A549 (cell line): ENCODE data around the gene SPACDR. TPM values are rescaled to one million over a fixed set of nuclear protein-coding genes. Genes with fewer than 3 reads are reported as not detected.

ENCODE experiments used
- ATAC-seq, 2 experiments: fragments of 200-7000 bp in 1 of 2; fragments of >200 bp in 1 of 2; cut with Nextera tagmentation in 1 of 2; cut with Tn5 transposase in 1 of 2; 3 replicates each; pipeline versions ENCODE4 v1.8.0 to v1.9.1; 2018 to 2020; ENCODE audit warnings: mild to moderate bottlenecking in 1 of 2, moderate library complexity in 1 of 2
- CTCF ChIA-PET: fragments of 300-600 bp; sonication (Branson Sonifier 250); formaldehyde crosslinking; extraction: SDS; loops from one replicate; lab custom pipeline; 2021; ENCODE audit warnings: antibody characterized with exemption, inconsistent platforms; lab: Yijun Ruan, JAX
- POLR2A ChIA-PET: fragments of 350-600 bp; formaldehyde crosslinking; extraction: SDS; loops from one replicate; lab custom pipeline; 2021; ENCODE audit warnings: antibody characterized with exemption, inconsistent platforms; lab: Yijun Ruan, JAX
- DNase-seq, 2 experiments: peaks; one replicate each; pipeline versions ENCODE4 v3.0.0 to v3.0.0-alpha.2; 2011 to 2016; ENCODE audit warnings: low read depth in 1 of 2, low spot score in 1 of 2
- FAIRE-seq: peaks from 2 replicates; lab custom pipeline; 2011; peaks lifted over from hg19 to GRCh38; lab: Jason Lieb, UNC
- H3K27ac ChIP-seq, 2 experiments: fragments of >200 bp; sonication (Bioruptor Twin); formaldehyde crosslinking; 3 replicates each; pipeline ENCODE4 v1.5.1; 2016 to 2017
- H3K4me1 ChIP-seq: fragments of >200 bp; sonication (Bioruptor Twin); formaldehyde crosslinking; 3 replicates; pipeline ENCODE4 v1.6.1; 2016
- H3K4me2 ChIP-seq: fragments of >200 bp; sonication (Bioruptor Twin); formaldehyde crosslinking; 3 replicates; pipeline ENCODE4 v1.6.1; 2016
- H3K4me3 ChIP-seq: fragments of >200 bp; sonication (Bioruptor Twin); formaldehyde crosslinking; 3 replicates; pipeline ENCODE4 v1.5.1; 2016
- H3K9me3 ChIP-seq: fragments of >200 bp; sonication (Bioruptor Twin); formaldehyde crosslinking; 3 replicates; pipeline ENCODE4 v1.6.1; 2016
- BCL3 ChIP-seq: fragments of >200 bp; sonication (Bioruptor Twin); formaldehyde crosslinking; IDR thresholded peaks from 3 replicates; pipeline ENCODE4 v1.6.1; 2016
- CBX8 ChIP-seq: fragments of 200-600 bp; sonication (generic); IDR thresholded peaks from 2 replicates; pipeline ENCODE4 v1.6.1; 2016
- CHD2 ChIP-seq: fragments of 150-350 bp; IDR thresholded peaks from 2 replicates; pipeline ENCODE4 v1.6.1; 2014; ENCODE audit warnings: low read length; ENCODE audit not compliant: partially characterized antibody
- CHD4 ChIP-seq: fragments of 200-600 bp; sonication (generic); IDR thresholded peaks from 2 replicates; pipeline ENCODE4 v1.6.1; 2016; ENCODE audit warnings: antibody characterized with exemption, mild to moderate bottlenecking, borderline replicate concordance
- EHMT2 ChIP-seq: fragments of 200-600 bp; sonication (generic); IDR thresholded peaks from 2 replicates; pipeline ENCODE4 v1.6.1; 2016; ENCODE audit warnings: antibody characterized with exemption, low read depth, mild to moderate bottlenecking, moderate library complexity
- EP300 ChIP-seq, 2 experiments: fragments of >200 bp; sonication (Bioruptor Twin); formaldehyde crosslinking; IDR thresholded peaks; 2 replicates in 1 of 2; 3 replicates in 1 of 2; pipeline ENCODE4 v1.6.1; 2016 to 2017
- FOSB ChIP-seq: fragments of 250-450 bp; sonication (Bioruptor Pico); IDR thresholded peaks from 2 replicates; pipeline ENCODE4 v1.5.0; 2020; ENCODE audit warnings: mild to moderate bottlenecking, moderate library complexity
- FOXS1 ChIP-seq: fragments of 250-450 bp; sonication (Bioruptor Pico); IDR thresholded peaks from 2 replicates; pipeline ENCODE4 v1.5.0; 2020; ENCODE audit warnings: mild to moderate bottlenecking, moderate library complexity
- GATA3 ChIP-seq: IDR thresholded peaks from 2 replicates; pipeline ENCODE4 v1.6.1; 2012; ENCODE audit warnings: borderline replicate concordance
- HDAC2 ChIP-seq: fragments of 200-600 bp; sonication (generic); IDR thresholded peaks from 2 replicates; pipeline ENCODE4 v1.6.1; 2016
- JUN ChIP-seq, 2 experiments: fragments of >200 bp; sonication (Bioruptor Twin); formaldehyde crosslinking; IDR thresholded peaks; 2 replicates in 1 of 2; 3 replicates in 1 of 2; pipeline ENCODE4 v1.6.1; 2016 to 2017
- JUNB ChIP-seq: fragments of >200 bp; sonication (Bioruptor Twin); formaldehyde crosslinking; IDR thresholded peaks from 2 replicates; pipeline ENCODE4 v1.6.1; 2016
- MAFK ChIP-seq: fragments of 450-650 bp; IDR thresholded peaks from 2 replicates; pipeline ENCODE4 v1.6.1; 2014; ENCODE audit not compliant: partially characterized antibody
- MYC ChIP-seq: IDR thresholded peaks from 2 replicates; pipeline ENCODE4 v1.6.1; 2012; ENCODE audit warnings: mild to moderate bottlenecking, inconsistent platforms, low read length, improper control_type of control experiment, borderline replicate concordance
- NFE2L2 ChIP-seq: fragments of 150-350 bp; conservative IDR thresholded peaks from 2 replicates; pipeline ENCODE4 v1.6.1; 2014; ENCODE audit warnings: low read length
- NPAS2 ChIP-seq: fragments of 250-450 bp; sonication (Bioruptor Pico); IDR thresholded peaks from 2 replicates; pipeline ENCODE4 v1.8.0; 2022; ENCODE audit warnings: mild to moderate bottlenecking, moderate library complexity, borderline replicate concordance
- POLR2A ChIP-seq: IDR thresholded peaks from 2 replicates; pipeline ENCODE4 v1.6.1; 2012; ENCODE audit warnings: mild to moderate bottlenecking, low read length
- RARB ChIP-seq: fragments of 250-450 bp; sonication (Bioruptor Pico); IDR thresholded peaks from 2 replicates; pipeline ENCODE4 v1.8.0; 2021; ENCODE audit warnings: mild to moderate bottlenecking, moderate library complexity
- RCOR1 ChIP-seq: fragments of 150-350 bp; IDR thresholded peaks from 2 replicates; pipeline ENCODE4 v1.6.1; 2014; ENCODE audit warnings: antibody characterized with exemption, low read length, low read depth
- RNF2 ChIP-seq: fragments of 200-600 bp; sonication (generic); IDR thresholded peaks from 2 replicates; pipeline ENCODE4 v1.6.1; 2016; ENCODE audit warnings: low read depth, mild to moderate bottlenecking, antibody characterized with exemption, moderate library complexity, borderline replicate concordance
- SREBF2 ChIP-seq: fragments of 450-650 bp; IDR thresholded peaks from 2 replicates; pipeline ENCODE4 v1.6.1; 2014; ENCODE audit warnings: mild to moderate bottlenecking, moderate library complexity
- TFCP2L1 ChIP-seq: fragments of 250-450 bp; sonication (Bioruptor Pico); IDR thresholded peaks from 2 replicates; pipeline ENCODE4 v1.5.0; 2021; ENCODE audit warnings: mild to moderate bottlenecking
- TP53 ChIP-seq: fragments of 250-450 bp; sonication (Bioruptor Pico); IDR thresholded peaks from 2 replicates; pipeline ENCODE4 v1.5.0; 2021; ENCODE audit warnings: mild to moderate bottlenecking, moderate library complexity
- ZFP36 ChIP-seq: fragments of 450-650 bp; IDR thresholded peaks from 2 replicates; pipeline ENCODE4 v1.6.1; 2014; ENCODE audit warnings: borderline replicate concordance; ENCODE audit not compliant: partially characterized antibody
- ZSCAN20 ChIP-seq: fragments of 250-450 bp; sonication (Bioruptor Pico); IDR thresholded peaks from 2 replicates; pipeline ENCODE4 v1.8.0; 2022; ENCODE audit warnings: mild to moderate bottlenecking, moderate library complexity
- WGBS: methylation state at CpG from one replicate; pipeline ENCODE4 v1.1.6; 2017; ENCODE audit errors: missing lambda C conversion rate; 5-methylcytosine and 5-hydroxymethylcytosine counted together
- polyA plus RNA-seq, 4 experiments: library from polyadenylated mRNA; depleted of rRNA in 3 of 4; stranded (reverse); fragments of >200 nt; fragmentation: RNase III in 1 of 4; extraction: RNeasy Plus Mini Kit Qiagen cat#74134 plus additional on column Dnase treatment in 1 of 4; gene quantifications; 2 replicates in 3 of 4; 3 replicates in 1 of 4; pipeline ENCODE4 v1.2.3, GENCODE V29; 2011 to 2017
- TF ChIP-seq, protein P1 (sequence below): fragments of >200 bp; sonication (Bioruptor Twin); formaldehyde crosslinking; IDR thresholded peaks from 2 replicates; pipeline ENCODE4 v1.6.1; 2016
- TF ChIP-seq, protein P2 (sequence below): fragments of 250-450 bp; sonication (Bioruptor Pico); IDR thresholded peaks from 2 replicates; pipeline ENCODE4 v1.5.0; 2021; ENCODE audit warnings: mild to moderate bottlenecking, moderate library complexity, borderline replicate concordance
- TF ChIP-seq, protein P3 (sequence below): fragments of 250-450 bp; sonication (Bioruptor Pico); IDR thresholded peaks from 2 replicates; pipeline ENCODE4 v1.5.0; 2020; ENCODE audit warnings: low read depth, mild to moderate bottlenecking, moderate library complexity
- TF ChIP-seq, protein P4 (sequence below): fragments of 200-600 bp; sonication (generic); IDR thresholded peaks from 2 replicates; pipeline ENCODE4 v1.6.1; 2016; ENCODE audit warnings: antibody characterized with exemption, mild to moderate bottlenecking, moderate library complexity

Gene SPACDR
- polyA plus RNA-seq, 2 of the 4 experiments (the other 2 are of a cell fraction): 0.17 to 0.34 TPM

DNA sequence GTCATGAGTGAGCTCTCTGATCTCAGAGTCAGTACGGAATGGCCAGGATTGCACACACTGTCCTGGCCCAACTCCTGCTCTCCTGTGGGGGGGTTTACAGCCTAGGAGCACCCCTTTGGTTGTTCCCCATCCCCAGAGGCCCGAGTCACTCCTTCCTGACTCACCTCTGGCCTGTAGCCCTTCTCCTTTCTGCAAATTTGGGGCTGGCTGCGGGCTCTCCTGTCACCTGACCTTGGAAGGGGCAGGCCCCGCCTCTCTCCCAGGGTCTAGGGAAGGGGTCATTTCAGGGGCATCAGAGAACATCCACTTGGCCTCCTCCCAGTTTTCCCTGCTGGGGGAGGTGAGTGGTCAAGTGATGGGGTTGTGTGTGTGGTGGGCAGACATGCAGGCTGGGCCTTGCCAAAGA lies 21.4 kb upstream of the SPACDR start:
- no peaks in the 10 kb centered on the region for H3K9me3 ChIP-seq
- 55% methylated on average over 4 of the region's 4 CpGs for WGBS
- H3K4me2 ChIP-seq: peak overlapping the region; percentile 99
- peaks cover 40% of the 10 kb centered on the region for H3K4me1 ChIP-seq
- H3K27ac ChIP-seq: peak overlapping the region; percentile 21 to 94; a peak in 4 of 6 replicates
- no peak for ATAC-seq
- no peak for FAIRE-seq
- TF ChIP-seq TP53 (CRISPR knock-in tag): no peak
- TF ChIP-seq CHD4: no peak
- TF ChIP-seq FOXS1 (CRISPR knock-in tag): no peak
- no peak for TF ChIP-seq MAFK
- no peak for TF ChIP-seq JUN (IDR thresholded peaks at IDR 0.05)
- TF ChIP-seq EP300 (IDR thresholded peaks at IDR 0.05): no peak
- TF ChIP-seq RNF2: no peak
- no peak for TF ChIP-seq HDAC2
- TF ChIP-seq CBX8: no peak
- TF ChIP-seq, protein P1, sequence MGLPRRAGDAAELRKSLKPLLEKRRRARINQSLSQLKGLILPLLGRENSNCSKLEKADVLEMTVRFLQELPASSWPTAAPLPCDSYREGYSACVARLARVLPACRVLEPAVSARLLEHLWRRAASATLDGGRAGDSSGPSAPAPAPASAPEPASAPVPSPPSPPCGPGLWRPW: no peak
- no peak for TF ChIP-seq JUNB
- TF ChIP-seq, protein P2, sequence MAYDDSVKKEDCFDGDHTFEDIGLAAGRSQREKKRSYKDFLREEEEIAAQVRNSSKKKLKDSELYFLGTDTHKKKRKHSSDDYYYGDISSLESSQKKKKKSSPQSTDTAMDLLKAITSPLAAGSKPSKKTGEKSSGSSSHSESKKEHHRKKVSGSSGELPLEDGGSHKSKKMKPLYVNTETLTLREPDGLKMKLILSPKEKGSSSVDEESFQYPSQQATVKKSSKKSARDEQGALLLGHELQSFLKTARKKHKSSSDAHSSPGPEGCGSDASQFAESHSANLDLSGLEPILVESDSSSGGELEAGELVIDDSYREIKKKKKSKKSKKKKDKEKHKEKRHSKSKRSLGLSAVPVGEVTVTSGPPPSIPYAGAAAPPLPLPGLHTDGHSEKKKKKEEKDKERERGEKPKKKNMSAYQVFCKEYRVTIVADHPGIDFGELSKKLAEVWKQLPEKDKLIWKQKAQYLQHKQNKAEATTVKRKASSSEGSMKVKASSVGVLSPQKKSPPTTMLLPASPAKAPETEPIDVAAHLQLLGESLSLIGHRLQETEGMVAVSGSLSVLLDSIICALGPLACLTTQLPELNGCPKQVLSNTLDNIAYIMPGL: no peak
- no peak for TF ChIP-seq NPAS2
- TF ChIP-seq, protein P3, sequence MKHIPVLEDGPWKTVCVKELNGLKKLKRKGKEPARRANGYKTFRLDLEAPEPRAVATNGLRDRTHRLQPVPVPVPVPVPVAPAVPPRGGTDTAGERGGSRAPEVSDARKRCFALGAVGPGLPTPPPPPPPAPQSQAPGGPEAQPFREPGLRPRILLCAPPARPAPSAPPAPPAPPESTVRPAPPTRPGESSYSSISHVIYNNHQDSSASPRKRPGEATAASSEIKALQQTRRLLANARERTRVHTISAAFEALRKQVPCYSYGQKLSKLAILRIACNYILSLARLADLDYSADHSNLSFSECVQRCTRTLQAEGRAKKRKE (CRISPR knock-in tag): no peak
- TF ChIP-seq EHMT2: no peak
- TF ChIP-seq, protein P4, sequence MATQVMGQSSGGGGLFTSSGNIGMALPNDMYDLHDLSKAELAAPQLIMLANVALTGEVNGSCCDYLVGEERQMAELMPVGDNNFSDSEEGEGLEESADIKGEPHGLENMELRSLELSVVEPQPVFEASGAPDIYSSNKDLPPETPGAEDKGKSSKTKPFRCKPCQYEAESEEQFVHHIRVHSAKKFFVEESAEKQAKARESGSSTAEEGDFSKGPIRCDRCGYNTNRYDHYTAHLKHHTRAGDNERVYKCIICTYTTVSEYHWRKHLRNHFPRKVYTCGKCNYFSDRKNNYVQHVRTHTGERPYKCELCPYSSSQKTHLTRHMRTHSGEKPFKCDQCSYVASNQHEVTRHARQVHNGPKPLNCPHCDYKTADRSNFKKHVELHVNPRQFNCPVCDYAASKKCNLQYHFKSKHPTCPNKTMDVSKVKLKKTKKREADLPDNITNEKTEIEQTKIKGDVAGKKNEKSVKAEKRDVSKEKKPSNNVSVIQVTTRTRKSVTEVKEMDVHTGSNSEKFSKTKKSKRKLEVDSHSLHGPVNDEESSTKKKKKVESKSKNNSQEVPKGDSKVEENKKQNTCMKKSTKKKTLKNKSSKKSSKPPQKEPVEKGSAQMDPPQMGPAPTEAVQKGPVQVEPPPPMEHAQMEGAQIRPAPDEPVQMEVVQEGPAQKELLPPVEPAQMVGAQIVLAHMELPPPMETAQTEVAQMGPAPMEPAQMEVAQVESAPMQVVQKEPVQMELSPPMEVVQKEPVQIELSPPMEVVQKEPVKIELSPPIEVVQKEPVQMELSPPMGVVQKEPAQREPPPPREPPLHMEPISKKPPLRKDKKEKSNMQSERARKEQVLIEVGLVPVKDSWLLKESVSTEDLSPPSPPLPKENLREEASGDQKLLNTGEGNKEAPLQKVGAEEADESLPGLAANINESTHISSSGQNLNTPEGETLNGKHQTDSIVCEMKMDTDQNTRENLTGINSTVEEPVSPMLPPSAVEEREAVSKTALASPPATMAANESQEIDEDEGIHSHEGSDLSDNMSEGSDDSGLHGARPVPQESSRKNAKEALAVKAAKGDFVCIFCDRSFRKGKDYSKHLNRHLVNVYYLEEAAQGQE: no peak
- no peak overlapping the region for H3K4me3 ChIP-seq
- DNase-seq: no peak
- POLR2A ChIA-PET: no interaction called here
- CTCF ChIA-PET: interaction anchor here (3.1 to 3.5 kb wide), 3 partner anchors 16 to 78 kb away, joined by 9 to 24 read pairs (median 14); no protein-coding TSS in a partner anchor

DNA sequence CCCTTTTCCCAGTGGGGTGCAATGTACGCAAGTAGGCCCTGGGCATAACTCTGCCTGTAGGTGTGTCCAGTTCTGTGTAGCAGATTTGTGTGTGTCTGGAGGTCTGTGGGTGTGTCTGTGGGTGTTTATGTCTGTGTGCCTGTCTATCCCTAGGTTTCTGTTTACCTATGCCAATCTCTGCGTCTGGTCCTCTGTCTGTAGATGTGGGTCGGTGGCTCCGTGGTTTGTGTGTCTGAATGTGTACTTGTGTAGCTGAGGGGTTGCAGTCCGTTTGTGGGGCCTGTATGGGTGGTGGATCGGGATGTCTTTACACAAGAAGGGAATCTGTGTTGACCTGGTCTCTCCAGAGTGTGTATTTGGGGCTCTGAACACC lies 20.6 kb upstream of the SPACDR start:
- 83% methylated on average over 6 of the region's 6 CpGs for WGBS
- CTCF ChIA-PET: interaction anchor here (3.1 to 3.5 kb wide), 2 partner anchors 15 to 75 kb away, joined by 9 to 24 read pairs; no protein-coding TSS in a partner anchor

More for the DNA sequence above, 20.6 kb upstream of the SPACDR start:
- H3K4me1 ChIP-seq: peaks cover 41% of the 10 kb centered on the region
- ATAC-seq (peak in 1 of 2 experiments; percentile 6; a peak in 2 of 6 replicates), FAIRE-seq (no peak), DNase-seq (no peak)
- H3K27ac ChIP-seq: peak overlapping the region; percentile 88 to 94; a peak in 4 of 6 replicates
- no peak for TF ChIP-seq TFCP2L1
- TF ChIP-seq HDAC2: no peak
- no peak for TF ChIP-seq BCL3
- TF ChIP-seq CBX8: no peak
- no peak for TF ChIP-seq ZFP36
- TF ChIP-seq MAFK: no peak
- TF ChIP-seq FOSB (CRISPR knock-in tag): no peak
- no peak for TF ChIP-seq CHD2
- no peak for TF ChIP-seq ZSCAN20 (CRISPR knock-in tag)
- TF ChIP-seq NPAS2: no peak
- no peak for TF ChIP-seq RARB (CRISPR knock-in tag)
- no peak for TF ChIP-seq NFE2L2
- TF ChIP-seq POLR2A: no peak
- no peak for TF ChIP-seq CHD4
- TF ChIP-seq SREBF2: no peak
- no peak for TF ChIP-seq RNF2
- TF ChIP-seq GATA3: no peak
- no peak for TF ChIP-seq MYC
- no peak for TF ChIP-seq RCOR1
- POLR2A ChIA-PET: no interaction called here
- H3K4me3 ChIP-seq: no peak overlapping the region
- no peaks in the 10 kb centered on the region for H3K9me3 ChIP-seq
- peak overlapping the region; percentile 99 for H3K4me2 ChIP-seq
